ENCODE data around the gene KCNQ1OT1.

DNA sequence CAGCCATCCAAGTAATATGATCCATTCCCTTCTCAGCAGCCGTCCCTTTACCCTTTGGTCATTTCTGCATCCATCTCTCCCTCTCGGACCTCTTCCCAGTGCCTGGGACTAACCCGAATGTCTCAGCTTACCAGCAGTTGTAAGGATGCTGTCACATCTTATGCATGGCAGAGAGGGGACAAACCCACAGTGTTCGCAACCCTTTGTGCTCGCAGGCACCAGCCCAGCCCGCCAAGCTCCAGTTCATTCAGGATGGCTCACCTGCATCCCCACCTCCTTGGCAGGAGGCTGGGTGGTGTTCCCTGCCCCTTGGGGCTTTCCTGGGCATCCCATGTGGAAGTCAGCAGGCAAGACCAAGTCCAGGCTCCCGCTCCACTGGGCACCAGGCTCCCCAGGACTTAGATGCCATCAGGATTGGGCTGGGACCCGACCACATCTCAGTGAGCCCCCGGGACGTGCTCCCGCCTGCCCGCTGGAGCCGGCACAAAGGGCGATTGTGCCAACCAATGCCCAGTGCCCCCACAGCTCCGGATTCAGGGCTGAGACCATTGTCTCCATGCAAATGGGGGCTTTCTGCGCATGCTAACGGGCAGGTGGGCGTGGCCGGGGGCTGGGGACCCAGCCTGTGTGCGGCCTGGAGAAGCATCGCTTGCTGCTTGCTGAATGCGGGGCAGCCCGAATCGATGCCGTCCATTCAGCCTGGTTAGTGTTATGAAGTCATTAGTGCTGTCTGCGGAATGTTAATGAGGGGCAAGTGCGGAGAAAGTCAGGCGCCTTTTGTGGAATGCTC lies 108.6 kb downstream of the KCNQ1OT1 start:
- TF ChIP-seq, protein P1, sequence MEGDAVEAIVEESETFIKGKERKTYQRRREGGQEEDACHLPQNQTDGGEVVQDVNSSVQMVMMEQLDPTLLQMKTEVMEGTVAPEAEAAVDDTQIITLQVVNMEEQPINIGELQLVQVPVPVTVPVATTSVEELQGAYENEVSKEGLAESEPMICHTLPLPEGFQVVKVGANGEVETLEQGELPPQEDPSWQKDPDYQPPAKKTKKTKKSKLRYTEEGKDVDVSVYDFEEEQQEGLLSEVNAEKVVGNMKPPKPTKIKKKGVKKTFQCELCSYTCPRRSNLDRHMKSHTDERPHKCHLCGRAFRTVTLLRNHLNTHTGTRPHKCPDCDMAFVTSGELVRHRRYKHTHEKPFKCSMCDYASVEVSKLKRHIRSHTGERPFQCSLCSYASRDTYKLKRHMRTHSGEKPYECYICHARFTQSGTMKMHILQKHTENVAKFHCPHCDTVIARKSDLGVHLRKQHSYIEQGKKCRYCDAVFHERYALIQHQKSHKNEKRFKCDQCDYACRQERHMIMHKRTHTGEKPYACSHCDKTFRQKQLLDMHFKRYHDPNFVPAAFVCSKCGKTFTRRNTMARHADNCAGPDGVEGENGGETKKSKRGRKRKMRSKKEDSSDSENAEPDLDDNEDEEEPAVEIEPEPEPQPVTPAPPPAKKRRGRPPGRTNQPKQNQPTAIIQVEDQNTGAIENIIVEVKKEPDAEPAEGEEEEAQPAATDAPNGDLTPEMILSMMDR (IDR thresholded peaks at IDR 0.05; ENCODE audit: low read length): no peak
- TF ChIP-seq EZH2phosphoT487 (IDR thresholded peaks at IDR 0.05; ENCODE audit: low read length): no peak
- no peak for TF ChIP-seq EZH2 (optimal IDR thresholded peaks at IDR 0.05; ENCODE audit: low read depth, low read length)
